Measurements from ENCODE around the gene WFDC2. TPM values are rescaled to one million over a fixed set of nuclear protein-coding genes. Genes with fewer than 3 reads are reported as not detected.

Gene WFDC2
- total and polyA plus RNA-seq, 2 experiments from 2014 or later, result 28.0 to 155 TPM

GRCh38 chr20:45509091-45509490 is 39.5 kb downstream of the WFDC2 start:
- TF ChIP-seq NANOG (IDR thresholded peaks at IDR 0.05; ENCODE audit: borderline replicate concordance) (no peak), JUNB (IDR thresholded peaks at IDR 0.05; ENCODE audit: unreplicated experiment) (no peak), ZNF331 (CRISPR knock-in tag; IDR thresholded peaks at IDR 0.05; ENCODE audit: low read depth) (no peak), ZNF114 (CRISPR knock-in tag; IDR thresholded peaks at IDR 0.05) (no peak), POLR2AphosphoS5 (IDR thresholded peaks at IDR 0.05; ENCODE audit: low read depth) (no peak)
- TF ChIP-seq, protein P1, sequence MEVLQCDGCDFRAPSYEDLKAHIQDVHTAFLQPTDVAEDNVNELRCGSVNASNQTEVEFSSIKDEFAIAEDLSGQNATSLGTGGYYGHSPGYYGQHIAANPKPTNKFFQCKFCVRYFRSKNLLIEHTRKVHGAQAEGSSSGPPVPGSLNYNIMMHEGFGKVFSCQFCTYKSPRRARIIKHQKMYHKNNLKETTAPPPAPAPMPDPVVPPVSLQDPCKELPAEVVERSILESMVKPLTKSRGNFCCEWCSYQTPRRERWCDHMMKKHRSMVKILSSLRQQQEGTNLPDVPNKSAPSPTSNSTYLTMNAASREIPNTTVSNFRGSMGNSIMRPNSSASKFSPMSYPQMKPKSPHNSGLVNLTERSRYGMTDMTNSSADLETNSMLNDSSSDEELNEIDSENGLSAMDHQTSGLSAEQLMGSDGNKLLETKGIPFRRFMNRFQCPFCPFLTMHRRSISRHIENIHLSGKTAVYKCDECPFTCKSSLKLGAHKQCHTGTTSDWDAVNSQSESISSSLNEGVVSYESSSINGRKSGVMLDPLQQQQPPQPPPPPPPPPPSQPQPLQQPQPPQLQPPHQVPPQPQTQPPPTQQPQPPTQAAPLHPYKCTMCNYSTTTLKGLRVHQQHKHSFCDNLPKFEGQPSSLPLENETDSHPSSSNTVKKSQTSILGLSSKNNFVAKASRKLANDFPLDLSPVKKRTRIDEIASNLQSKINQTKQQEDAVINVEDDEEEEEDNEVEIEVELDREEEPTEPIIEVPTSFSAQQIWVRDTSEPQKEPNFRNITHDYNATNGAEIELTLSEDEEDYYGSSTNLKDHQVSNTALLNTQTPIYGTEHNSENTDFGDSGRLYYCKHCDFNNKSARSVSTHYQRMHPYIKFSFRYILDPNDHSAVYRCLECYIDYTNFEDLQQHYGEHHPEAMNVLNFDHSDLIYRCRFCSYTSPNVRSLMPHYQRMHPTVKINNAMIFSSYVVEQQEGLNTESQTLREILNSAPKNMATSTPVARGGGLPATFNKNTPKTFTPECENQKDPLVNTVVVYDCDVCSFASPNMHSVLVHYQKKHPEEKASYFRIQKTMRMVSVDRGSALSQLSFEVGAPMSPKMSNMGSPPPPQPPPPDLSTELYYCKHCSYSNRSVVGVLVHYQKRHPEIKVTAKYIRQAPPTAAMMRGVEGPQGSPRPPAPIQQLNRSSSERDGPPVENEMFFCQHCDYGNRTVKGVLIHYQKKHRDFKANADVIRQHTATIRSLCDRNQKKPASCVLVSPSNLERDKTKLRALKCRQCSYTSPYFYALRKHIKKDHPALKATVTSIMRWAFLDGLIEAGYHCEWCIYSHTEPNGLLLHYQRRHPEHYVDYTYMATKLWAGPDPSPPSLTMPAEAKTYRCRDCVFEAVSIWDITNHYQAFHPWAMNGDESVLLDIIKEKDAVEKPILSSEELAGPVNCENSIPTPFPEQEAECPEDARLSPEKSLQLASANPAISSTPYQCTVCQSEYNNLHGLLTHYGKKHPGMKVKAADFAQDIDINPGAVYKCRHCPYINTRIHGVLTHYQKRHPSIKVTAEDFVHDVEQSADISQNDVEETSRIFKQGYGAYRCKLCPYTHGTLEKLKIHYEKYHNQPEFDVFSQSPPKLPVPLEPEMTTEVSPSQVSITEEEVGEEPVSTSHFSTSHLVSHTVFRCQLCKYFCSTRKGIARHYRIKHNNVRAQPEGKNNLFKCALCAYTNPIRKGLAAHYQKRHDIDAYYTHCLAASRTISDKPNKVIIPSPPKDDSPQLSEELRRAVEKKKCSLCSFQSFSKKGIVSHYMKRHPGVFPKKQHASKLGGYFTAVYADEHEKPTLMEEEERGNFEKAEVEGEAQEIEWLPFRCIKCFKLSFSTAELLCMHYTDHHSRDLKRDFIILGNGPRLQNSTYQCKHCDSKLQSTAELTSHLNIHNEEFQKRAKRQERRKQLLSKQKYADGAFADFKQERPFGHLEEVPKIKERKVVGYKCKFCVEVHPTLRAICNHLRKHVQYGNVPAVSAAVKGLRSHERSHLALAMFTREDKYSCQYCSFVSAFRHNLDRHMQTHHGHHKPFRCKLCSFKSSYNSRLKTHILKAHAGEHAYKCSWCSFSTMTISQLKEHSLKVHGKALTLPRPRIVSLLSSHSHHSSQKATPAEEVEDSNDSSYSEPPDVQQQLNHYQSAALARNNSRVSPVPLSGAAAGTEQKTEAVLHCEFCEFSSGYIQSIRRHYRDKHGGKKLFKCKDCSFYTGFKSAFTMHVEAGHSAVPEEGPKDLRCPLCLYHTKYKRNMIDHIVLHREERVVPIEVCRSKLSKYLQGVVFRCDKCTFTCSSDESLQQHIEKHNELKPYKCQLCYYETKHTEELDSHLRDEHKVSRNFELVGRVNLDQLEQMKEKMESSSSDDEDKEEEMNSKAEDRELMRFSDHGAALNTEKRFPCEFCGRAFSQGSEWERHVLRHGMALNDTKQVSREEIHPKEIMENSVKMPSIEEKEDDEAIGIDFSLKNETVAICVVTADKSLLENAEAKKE (CRISPR knock-in tag; IDR thresholded peaks at IDR 0.05), result no peak
- TF ChIP-seq, protein P2, sequence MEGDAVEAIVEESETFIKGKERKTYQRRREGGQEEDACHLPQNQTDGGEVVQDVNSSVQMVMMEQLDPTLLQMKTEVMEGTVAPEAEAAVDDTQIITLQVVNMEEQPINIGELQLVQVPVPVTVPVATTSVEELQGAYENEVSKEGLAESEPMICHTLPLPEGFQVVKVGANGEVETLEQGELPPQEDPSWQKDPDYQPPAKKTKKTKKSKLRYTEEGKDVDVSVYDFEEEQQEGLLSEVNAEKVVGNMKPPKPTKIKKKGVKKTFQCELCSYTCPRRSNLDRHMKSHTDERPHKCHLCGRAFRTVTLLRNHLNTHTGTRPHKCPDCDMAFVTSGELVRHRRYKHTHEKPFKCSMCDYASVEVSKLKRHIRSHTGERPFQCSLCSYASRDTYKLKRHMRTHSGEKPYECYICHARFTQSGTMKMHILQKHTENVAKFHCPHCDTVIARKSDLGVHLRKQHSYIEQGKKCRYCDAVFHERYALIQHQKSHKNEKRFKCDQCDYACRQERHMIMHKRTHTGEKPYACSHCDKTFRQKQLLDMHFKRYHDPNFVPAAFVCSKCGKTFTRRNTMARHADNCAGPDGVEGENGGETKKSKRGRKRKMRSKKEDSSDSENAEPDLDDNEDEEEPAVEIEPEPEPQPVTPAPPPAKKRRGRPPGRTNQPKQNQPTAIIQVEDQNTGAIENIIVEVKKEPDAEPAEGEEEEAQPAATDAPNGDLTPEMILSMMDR (conservative IDR thresholded peaks at IDR 0.05; ENCODE audit: low read depth in 2 of 2), result no peak
- TF ChIP-seq, protein P3, sequence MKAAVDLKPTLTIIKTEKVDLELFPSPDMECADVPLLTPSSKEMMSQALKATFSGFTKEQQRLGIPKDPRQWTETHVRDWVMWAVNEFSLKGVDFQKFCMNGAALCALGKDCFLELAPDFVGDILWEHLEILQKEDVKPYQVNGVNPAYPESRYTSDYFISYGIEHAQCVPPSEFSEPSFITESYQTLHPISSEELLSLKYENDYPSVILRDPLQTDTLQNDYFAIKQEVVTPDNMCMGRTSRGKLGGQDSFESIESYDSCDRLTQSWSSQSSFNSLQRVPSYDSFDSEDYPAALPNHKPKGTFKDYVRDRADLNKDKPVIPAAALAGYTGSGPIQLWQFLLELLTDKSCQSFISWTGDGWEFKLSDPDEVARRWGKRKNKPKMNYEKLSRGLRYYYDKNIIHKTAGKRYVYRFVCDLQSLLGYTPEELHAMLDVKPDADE (IDR thresholded peaks at IDR 0.05), result no peak
- peaks cover 3% of the 10 kb centered on the region for H3K27me3 Mint-ChIP-seq (ENCODE audit: insufficient read depth, low read depth, poor library complexity)
- ATAC-seq (no peak), DNase-seq (ENCODE audit: low spot score) (no peak)
- Histone ChIP-seq H3K36me3 (ENCODE audit: insufficient read depth) (no peaks in the 10 kb centered on the region), H3F3A (replicated peaks; ENCODE audit: low read depth) (no peaks in the 10 kb centered on the region), H3K27me3 (ENCODE audit: insufficient read depth) (no peaks in the 10 kb centered on the region), H4K20me1 (replicated peaks; ENCODE audit: insufficient read depth) (no peaks in the 10 kb centered on the region), H2AFZ (no peak overlapping the region), H3K9me2 (ENCODE audit: insufficient read depth) (0 out of 2 replicates have a peak, but pooled peaks cover 4% of the 10 kb centered on the region), H3K4me1 (ENCODE audit: insufficient read depth) (no peaks in the 10 kb centered on the region), H3K27ac (ENCODE audit: low read depth) (no peak overlapping the region), H3K4me3 (no peak overlapping the region), H3K79me2 (replicated peaks; ENCODE audit: insufficient read depth) (no peaks in the 10 kb centered on the region), H3K4me2 (no peak overlapping the region)
- H3K4me1 Mint-ChIP-seq, result no peaks in the 10 kb centered on the region
- H3K9me3 Mint-ChIP-seq, result no peaks in the 10 kb centered on the region
- no peaks in the 10 kb centered on the region for H3K36me3 Mint-ChIP-seq (ENCODE audit: low read depth)
- no peak overlapping the region for H3K4me3 Mint-ChIP-seq
- no peak overlapping the region for H3K27ac Mint-ChIP-seq

Measured in GM23338 (cell line).